HepG2 (cell line): ENCODE results near the gene ACADVL. TPM values are rescaled to one million over a fixed set of nuclear protein-coding genes. Genes with fewer than 3 reads are reported as not detected.
A peak's percentile ranks its signal among the peaks of the same experiment; 100 is the strongest.

Experiments
- ETS1 ChIP-seq: sonication (generic); formaldehyde crosslinking; IDR thresholded peaks from 2 replicates; pipeline ENCODE4 v1.4.0; 2020; ENCODE audit warnings: missing genetic modification reagents
- GPN1 ChIP-seq: sonication (generic); formaldehyde crosslinking; IDR thresholded peaks from 2 replicates; pipeline ENCODE4 v1.5.1; 2020; ENCODE audit warnings: missing genetic modification reagents, borderline replicate concordance
- HIC2 ChIP-seq: sonication (generic); formaldehyde crosslinking; IDR thresholded peaks from 2 replicates; pipeline ENCODE4 v1.9.0; 2022; ENCODE audit warnings: low read depth, missing genetic modification reagents
- HOMEZ ChIP-seq: IDR thresholded peaks from 2 replicates; pipeline ENCODE4 v1.6.1; 2016; ENCODE audit warnings: low read depth
- MNT ChIP-seq: fragments of 450-650 bp; IDR thresholded peaks from 2 replicates; pipeline ENCODE4 v1.6.1; 2016
- SIX1 ChIP-seq: sonication (generic); formaldehyde crosslinking; IDR thresholded peaks from 2 replicates; pipeline ENCODE4 v1.4.0; 2020; ENCODE audit warnings: missing genetic modification reagents, borderline replicate concordance
- SKIL ChIP-seq: sonication (generic); formaldehyde crosslinking; IDR thresholded peaks from 2 replicates; pipeline ENCODE4 v1.8.0; 2022; ENCODE audit warnings: missing genetic modification reagents, mild to moderate bottlenecking, moderate library complexity, borderline replicate concordance
- ZBTB26 ChIP-seq: IDR thresholded peaks from 2 replicates; pipeline ENCODE4 v1.6.1; 2016; ENCODE audit warnings: missing compliant biosample characterization, missing genetic modification reagents, borderline replicate concordance
- ZBTB33 ChIP-seq: sonication (generic); formaldehyde crosslinking; IDR thresholded peaks from 2 replicates; pipeline ENCODE4 v1.4.0; 2020; ENCODE audit warnings: missing genetic modification reagents
- ZBTB34 ChIP-seq: sonication (generic); formaldehyde crosslinking; IDR thresholded peaks from 2 replicates; pipeline ENCODE4 v1.8.0; 2022; ENCODE audit warnings: mild to moderate bottlenecking, missing genetic modification reagents
- ZMYM2 ChIP-seq: sonication (generic); formaldehyde crosslinking; IDR thresholded peaks from 2 replicates; pipeline ENCODE4 v1.8.0; 2022; ENCODE audit warnings: mild to moderate bottlenecking, missing genetic modification reagents
- ZNF775 ChIP-seq: sonication (generic); formaldehyde crosslinking; IDR thresholded peaks from 2 replicates; pipeline ENCODE4 v1.4.0; 2020; ENCODE audit warnings: missing genetic modification reagents, mild to moderate bottlenecking, moderate library complexity, borderline replicate concordance
- polyA plus RNA-seq, 8 experiments: library from polyadenylated mRNA; depleted of rRNA in 3 of 8; stranded (reverse) in 7 of 8; unstranded in 1 of 8; fragments of >200 nt; fragmentation: Illumina TruSeq in 4 of 8; extraction: Trizol in 4 of 8; gene quantifications; 2 replicates each; pipeline versions ENCODE4 v1.2.1 to v1.2.3, GENCODE V29; 2011 to 2016; ENCODE audit warnings: low read depth in 4 of 8, missing spikeins in 1 of 8, mixed read lengths in 1 of 8; ENCODE audit not compliant: insufficient read depth in 1 of 8
- total RNA-seq, 5 experiments: library from RNA; depleted of rRNA; stranded (reverse); fragments of >200 nt; fragmentation: Illumina TruSeq; extraction: Trizol; gene quantifications; 2 replicates each; pipeline ENCODE4 v1.2.3, GENCODE V29; 2016; ENCODE audit warnings: low read depth in 1 of 5

The ACADVL gene
- total and polyA plus RNA-seq, 2 of the 13 experiments (the other 11 are each of a cell fraction or from before 2014, with no cell fraction given), result 219 to 412 TPM

GRCh38 chr17:7252176-7253043 lies 32.7 kb downstream of the ACADVL start, which contains the start of gene ELP5 (continued):
- TF ChIP-seq SIX1 (CRISPR knock-in tag) (no peak), ZMYM2 (CRISPR knock-in tag) (no peak; the same call in 1 of the 2 replicates), ZNF775 (CRISPR knock-in tag) (no peak), ZBTB26 (CRISPR knock-in tag) (peak; percentile 20), ETS1 (CRISPR knock-in tag) (no peak), SKIL (CRISPR knock-in tag) (no peak), HOMEZ (CRISPR knock-in tag) (0 out of 2 replicates have a peak, but pooled peaks have one; percentile 11), ZBTB33 (CRISPR knock-in tag) (no peak; the same call in 1 of the 2 replicates), MNT (no peak), GPN1 (CRISPR knock-in tag) (no peak), HIC2 (CRISPR knock-in tag) (peak; percentile 41; the same call in 1 of the 2 replicates), ZBTB34 (CRISPR knock-in tag) (0 out of 2 replicates have a peak, but pooled peaks have one; percentile 18)
